Astrocyte (in vitro differentiated cells and primary cell): ENCODE measurements around the gene TEX14. TPM values are rescaled to one million over a fixed set of nuclear protein-coding genes. Genes with fewer than 3 reads are reported as not detected.

ENCODE experiments used
- DNase-seq: peaks from one replicate; pipeline ENCODE4 v3.0.0-alpha.2; 2010; ENCODE audit warnings: low read depth
- FAIRE-seq: peaks from 2 replicates; lab custom pipeline; 2011; peaks lifted over from hg19 to GRCh38; lab: Jason Lieb, UNC
- H2AFZ ChIP-seq: 2 replicates; pipeline ENCODE4 v1.6.0; 2012; ENCODE audit warnings: low read depth, low read length, inconsistent platforms
- H3K27ac ChIP-seq: 2 replicates; pipeline ENCODE4 v1.5.1; 2011; ENCODE audit warnings: low read depth, low read length, inconsistent platforms
- H3K27me3 ChIP-seq: 2 replicates; pipeline ENCODE4 v1.6.0; 2011; ENCODE audit warnings: low read length, inconsistent platforms; ENCODE audit not compliant: insufficient read depth
- H3K36me3 ChIP-seq: 2 replicates; pipeline ENCODE4 v1.5.1; 2011; ENCODE audit warnings: low read length, inconsistent platforms; ENCODE audit not compliant: insufficient read depth
- H3K4me1 ChIP-seq: 2 replicates; pipeline ENCODE4 v1.5.1; 2011; ENCODE audit warnings: low read length, inconsistent platforms; ENCODE audit not compliant: insufficient read depth
- H3K4me2 ChIP-seq: 2 replicates; pipeline ENCODE4 v1.6.0; 2012; ENCODE audit warnings: low read length, inconsistent platforms
- H3K4me3 ChIP-seq: 2 replicates; pipeline ENCODE4 v1.5.1; 2011; ENCODE audit warnings: low read depth, mild to moderate bottlenecking, low read length, inconsistent platforms; ENCODE audit not compliant: insufficient read depth
- H3K79me2 ChIP-seq: 2 replicates; pipeline ENCODE4 v1.6.0; 2012; ENCODE audit warnings: mild to moderate bottlenecking, low read length, inconsistent platforms; ENCODE audit not compliant: insufficient read depth
- H3K9ac ChIP-seq: 2 replicates; pipeline ENCODE4 v1.6.0; 2012; ENCODE audit warnings: mild to moderate bottlenecking, low read length, inconsistent platforms
- H3K9me3 ChIP-seq: 2 replicates; pipeline ENCODE4 v1.5.1; 2012; ENCODE audit warnings: low read depth, mild to moderate bottlenecking, low read length, inconsistent platforms; ENCODE audit not compliant: insufficient read depth
- H4K20me1 ChIP-seq: 2 replicates; pipeline ENCODE4 v1.6.0; 2012; ENCODE audit warnings: low read length, inconsistent platforms; ENCODE audit not compliant: insufficient read depth
- H3K27ac Mint-ChIP-seq: one replicate; pipeline ENCODE4 v1.8.0; 2021; ENCODE audit warnings: mild to moderate bottlenecking, mixed read lengths; ENCODE audit not compliant: unreplicated experiment
- H3K27me3 Mint-ChIP-seq: one replicate; pipeline ENCODE4 v1.8.0; 2021; ENCODE audit warnings: low read depth, mixed read lengths; ENCODE audit not compliant: unreplicated experiment
- H3K36me3 Mint-ChIP-seq: one replicate; pipeline ENCODE4 v1.8.0; 2021; ENCODE audit warnings: low read depth, mixed read lengths; ENCODE audit not compliant: unreplicated experiment
- H3K4me1 Mint-ChIP-seq: one replicate; pipeline ENCODE4 v1.8.0; 2021; ENCODE audit warnings: low read depth, mixed read lengths; ENCODE audit not compliant: unreplicated experiment
- H3K4me3 Mint-ChIP-seq: one replicate; pipeline ENCODE4 v1.8.0; 2021; ENCODE audit warnings: mild to moderate bottlenecking, moderate library complexity, mixed read lengths; ENCODE audit not compliant: unreplicated experiment
- H3K9me3 Mint-ChIP-seq: one replicate; pipeline ENCODE4 v1.8.0; 2021; ENCODE audit warnings: mild to moderate bottlenecking, mixed read lengths; ENCODE audit not compliant: unreplicated experiment
- EZH2 ChIP-seq: IDR thresholded peaks from 2 replicates; pipeline ENCODE4 v1.6.1; 2012; ENCODE audit warnings: mild to moderate bottlenecking, low read length, inconsistent platforms; ENCODE audit not compliant: insufficient read depth
- total RNA-seq: library from RNA; stranded (reverse); gene quantifications from 2 replicates; pipeline ENCODE4 v1.2.1, GENCODE V29; 2021
- TF ChIP-seq, protein P1 (sequence below): IDR thresholded peaks from 2 replicates; pipeline ENCODE4 v1.5.1; 2011; ENCODE audit warnings: low read depth, mild to moderate bottlenecking, inconsistent platforms, low read length, moderate library complexity; ENCODE audit not compliant: insufficient read depth

The TEX14 gene
- total RNA-seq, 1 donor from 2014 or later, result 0.09 TPM

DNA sequence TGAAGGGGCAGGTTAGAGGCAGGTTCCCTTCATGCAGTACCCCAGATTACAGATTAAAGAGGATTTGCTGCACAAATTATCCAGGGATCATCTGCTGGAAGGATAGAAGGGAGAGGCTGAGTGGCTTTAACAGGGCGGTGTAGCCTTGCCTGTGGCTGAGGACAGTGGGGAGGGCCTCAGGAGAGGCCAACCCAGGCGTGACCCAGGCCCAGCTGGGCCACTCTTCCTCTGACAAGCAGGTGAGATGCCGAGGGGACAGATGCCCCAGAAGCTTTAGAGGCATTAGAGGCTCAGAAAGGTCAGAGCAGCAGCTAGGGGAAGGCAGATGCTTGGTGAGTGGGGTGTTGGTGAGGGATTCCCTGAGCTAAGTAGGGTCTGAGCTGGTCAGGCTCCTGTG, 159.3 kb downstream of the TEX14 start:
- H3K9me3 Mint-ChIP-seq, result no peaks in the 10 kb centered on the region
- no peaks in the 10 kb centered on the region for H3K79me2 ChIP-seq
- peaks cover 32% of the 10 kb centered on the region for H3K4me1 ChIP-seq
- peak overlapping the region; percentile 51 for H3K9ac ChIP-seq
- peak overlapping the region; percentile 73 for H3K4me3 Mint-ChIP-seq
- TF ChIP-seq EZH2, result no peak
- TF ChIP-seq, protein P1, sequence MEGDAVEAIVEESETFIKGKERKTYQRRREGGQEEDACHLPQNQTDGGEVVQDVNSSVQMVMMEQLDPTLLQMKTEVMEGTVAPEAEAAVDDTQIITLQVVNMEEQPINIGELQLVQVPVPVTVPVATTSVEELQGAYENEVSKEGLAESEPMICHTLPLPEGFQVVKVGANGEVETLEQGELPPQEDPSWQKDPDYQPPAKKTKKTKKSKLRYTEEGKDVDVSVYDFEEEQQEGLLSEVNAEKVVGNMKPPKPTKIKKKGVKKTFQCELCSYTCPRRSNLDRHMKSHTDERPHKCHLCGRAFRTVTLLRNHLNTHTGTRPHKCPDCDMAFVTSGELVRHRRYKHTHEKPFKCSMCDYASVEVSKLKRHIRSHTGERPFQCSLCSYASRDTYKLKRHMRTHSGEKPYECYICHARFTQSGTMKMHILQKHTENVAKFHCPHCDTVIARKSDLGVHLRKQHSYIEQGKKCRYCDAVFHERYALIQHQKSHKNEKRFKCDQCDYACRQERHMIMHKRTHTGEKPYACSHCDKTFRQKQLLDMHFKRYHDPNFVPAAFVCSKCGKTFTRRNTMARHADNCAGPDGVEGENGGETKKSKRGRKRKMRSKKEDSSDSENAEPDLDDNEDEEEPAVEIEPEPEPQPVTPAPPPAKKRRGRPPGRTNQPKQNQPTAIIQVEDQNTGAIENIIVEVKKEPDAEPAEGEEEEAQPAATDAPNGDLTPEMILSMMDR, result no peak
- no peaks in the 10 kb centered on the region for H4K20me1 ChIP-seq
- peaks cover 38% of the 10 kb centered on the region for H3K27me3 Mint-ChIP-seq
- H3K27ac Mint-ChIP-seq, result no peak overlapping the region
- no peaks in the 10 kb centered on the region for H3K36me3 Mint-ChIP-seq
- peak overlapping the region; percentile 87 for H3K4me2 ChIP-seq
- H3K9me3 ChIP-seq, result no peaks in the 10 kb centered on the region
- H3K27ac ChIP-seq, result no peak overlapping the region
- H3K4me3 ChIP-seq, result peak overlapping the region; percentile 52
- H3K27me3 ChIP-seq, result peaks cover 12% of the 10 kb centered on the region
- no peak for FAIRE-seq
- peaks cover 27% of the 10 kb centered on the region for H3K4me1 Mint-ChIP-seq
- DNase-seq, result no peak
- H3K36me3 ChIP-seq, result no peaks in the 10 kb centered on the region
- peak overlapping the region; percentile 59 for H2AFZ ChIP-seq

DNA sequence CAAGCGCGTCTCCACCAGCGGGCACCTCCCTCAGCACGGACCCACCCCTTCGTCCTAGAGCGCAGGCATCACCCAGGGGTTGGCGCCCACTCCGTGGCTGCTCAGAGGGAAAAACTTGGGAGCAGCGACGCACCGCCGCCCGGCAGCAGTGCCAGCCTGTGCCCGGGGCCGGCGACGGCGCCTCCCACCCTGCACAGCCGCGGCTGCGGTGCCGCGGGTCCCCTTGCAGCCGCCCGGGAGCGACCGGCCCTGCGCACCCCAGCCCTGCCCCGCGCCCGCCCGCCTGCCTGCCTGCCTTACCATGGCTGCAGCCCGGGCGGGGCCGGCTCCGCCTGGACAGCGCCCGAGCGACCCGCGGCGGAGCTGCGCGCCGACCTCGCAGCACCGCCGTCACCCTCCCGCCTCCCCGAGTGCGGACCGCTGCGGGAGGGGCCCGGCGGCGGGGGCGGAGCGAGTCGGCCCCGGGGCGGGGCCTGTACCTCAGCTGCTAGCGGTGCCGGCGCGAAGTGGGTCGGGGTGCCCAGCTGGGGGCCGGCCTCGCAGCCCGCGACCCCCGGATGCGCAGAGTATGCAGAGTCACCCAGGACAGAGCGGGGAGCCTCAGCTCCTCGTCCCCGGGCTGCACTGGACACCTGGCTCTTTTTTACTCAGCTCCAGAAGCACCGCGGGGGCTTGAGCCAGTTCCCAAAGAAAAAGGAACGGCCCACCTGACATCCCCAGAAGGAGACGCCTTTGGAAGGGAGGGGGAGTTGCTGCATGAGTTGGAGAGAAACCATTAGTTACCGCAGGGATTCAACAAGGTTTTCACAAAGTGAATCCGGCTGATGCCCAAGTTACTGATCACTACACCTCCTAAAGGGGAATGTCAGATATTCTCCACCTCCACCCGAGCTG, 159.9 kb downstream of the TEX14 start:
- FAIRE-seq (no peak), DNase-seq (peak; percentile 23)
- H3K4me2 ChIP-seq, result peak overlapping the region; percentile 87
- no peaks in the 10 kb centered on the region for H3K36me3 Mint-ChIP-seq
- H3K36me3 ChIP-seq, result no peaks in the 10 kb centered on the region
- peak overlapping the region; percentile 73 for H3K4me3 Mint-ChIP-seq
- no peak overlapping the region for H3K27ac Mint-ChIP-seq
- H3K4me3 ChIP-seq, result peak overlapping the region; percentile 52
- H3K79me2 ChIP-seq, result no peaks in the 10 kb centered on the region
- H3K27me3 Mint-ChIP-seq, result peaks cover 38% of the 10 kb centered on the region
- H2AFZ ChIP-seq, result peak overlapping the region; percentile 71
- H3K4me1 Mint-ChIP-seq, result peaks cover 33% of the 10 kb centered on the region
- no peak overlapping the region for H3K27ac ChIP-seq
- H3K9me3 ChIP-seq, result no peaks in the 10 kb centered on the region
- H3K4me1 ChIP-seq, result peaks cover 36% of the 10 kb centered on the region
- no peaks in the 10 kb centered on the region for H4K20me1 ChIP-seq
- peaks cover 12% of the 10 kb centered on the region for H3K27me3 ChIP-seq
- TF ChIP-seq, protein P1, result no peak
- TF ChIP-seq EZH2, result peak; percentile 43
- peak overlapping the region; percentile 51 for H3K9ac ChIP-seq
- H3K9me3 Mint-ChIP-seq, result no peaks in the 10 kb centered on the region

DNA sequence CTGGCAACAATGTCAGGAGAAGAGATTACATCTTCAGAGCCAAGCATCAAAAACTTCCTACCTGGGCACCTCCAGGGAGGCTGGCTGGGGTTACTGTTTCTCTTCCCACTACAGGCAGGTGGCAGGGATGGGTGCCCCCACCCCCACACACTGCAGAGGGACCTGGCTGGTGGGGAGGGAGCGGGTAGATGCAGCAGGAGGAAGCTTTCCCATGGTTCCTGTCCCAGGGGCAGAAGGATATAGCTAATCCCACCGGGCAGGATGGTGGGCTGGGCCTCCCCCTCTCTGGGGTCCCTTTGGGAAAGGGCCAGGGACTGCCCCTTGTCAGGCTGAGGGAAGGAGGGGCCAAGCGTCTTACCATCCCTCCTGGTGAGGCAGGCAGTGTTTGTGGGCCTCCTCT, 160.7 kb downstream of the TEX14 start:
- no peaks in the 10 kb centered on the region for H4K20me1 ChIP-seq
- no peaks in the 10 kb centered on the region for H3K9me3 Mint-ChIP-seq
- peaks cover 39% of the 10 kb centered on the region for H3K4me1 ChIP-seq
- FAIRE-seq (no peak), DNase-seq (no peak)
- TF ChIP-seq, protein P1, result no peak
- no peak for TF ChIP-seq EZH2
- H3K9me3 ChIP-seq, result no peaks in the 10 kb centered on the region
- H3K36me3 Mint-ChIP-seq, result no peaks in the 10 kb centered on the region
- H3K79me2 ChIP-seq, result no peaks in the 10 kb centered on the region
- peak overlapping the region; percentile 28 for H3K9ac ChIP-seq
- no peak overlapping the region for H3K27ac Mint-ChIP-seq
- H3K4me3 ChIP-seq, result peak overlapping the region; percentile 52
- H3K36me3 ChIP-seq, result no peaks in the 10 kb centered on the region
- H3K4me3 Mint-ChIP-seq, result peak overlapping the region; percentile 60
- peak overlapping the region; percentile 71 for H2AFZ ChIP-seq
- H3K27ac ChIP-seq, result no peak overlapping the region
- H3K4me2 ChIP-seq, result peak overlapping the region; percentile 87
- peaks cover 39% of the 10 kb centered on the region for H3K4me1 Mint-ChIP-seq
- peaks cover 38% of the 10 kb centered on the region for H3K27me3 Mint-ChIP-seq
- H3K27me3 ChIP-seq, result peaks cover 12% of the 10 kb centered on the region
